Activated T-helper 1 cell treated with anti-CD3 and anti-CD28 coated beads, Interleukin-2, amount 50 U/mL, for 16 hours (primary cell): Measurements from ENCODE around the gene CUBN.

Experiments
- DNase-seq, 2 donors: peaks; one replicate each; pipeline ENCODE4 v3.0.0-alpha.2; 2020; ENCODE audit warnings: low read depth in 1 of 2, low spot score in 1 of 2

CUBN gene

DNA sequence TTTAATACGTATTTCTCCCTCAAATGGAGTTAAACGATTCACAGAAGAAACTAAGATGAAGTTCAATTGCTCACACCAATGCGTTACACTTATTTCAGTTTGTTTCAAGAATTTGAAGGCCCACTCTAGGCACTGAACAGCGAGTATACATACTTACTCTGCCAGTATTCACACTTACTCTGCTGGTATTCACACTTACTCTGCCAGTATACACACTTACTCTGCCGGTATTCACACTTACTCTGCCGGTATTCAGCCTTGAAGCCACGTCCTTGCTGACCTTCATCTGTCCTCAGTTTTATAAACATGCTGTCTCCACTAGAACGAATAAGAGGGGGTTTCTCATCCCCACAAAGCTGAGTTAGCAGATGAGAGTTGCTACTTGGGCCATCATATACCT, 86.0 kb downstream of the CUBN start:
- no peak for DNase-seq

DNA sequence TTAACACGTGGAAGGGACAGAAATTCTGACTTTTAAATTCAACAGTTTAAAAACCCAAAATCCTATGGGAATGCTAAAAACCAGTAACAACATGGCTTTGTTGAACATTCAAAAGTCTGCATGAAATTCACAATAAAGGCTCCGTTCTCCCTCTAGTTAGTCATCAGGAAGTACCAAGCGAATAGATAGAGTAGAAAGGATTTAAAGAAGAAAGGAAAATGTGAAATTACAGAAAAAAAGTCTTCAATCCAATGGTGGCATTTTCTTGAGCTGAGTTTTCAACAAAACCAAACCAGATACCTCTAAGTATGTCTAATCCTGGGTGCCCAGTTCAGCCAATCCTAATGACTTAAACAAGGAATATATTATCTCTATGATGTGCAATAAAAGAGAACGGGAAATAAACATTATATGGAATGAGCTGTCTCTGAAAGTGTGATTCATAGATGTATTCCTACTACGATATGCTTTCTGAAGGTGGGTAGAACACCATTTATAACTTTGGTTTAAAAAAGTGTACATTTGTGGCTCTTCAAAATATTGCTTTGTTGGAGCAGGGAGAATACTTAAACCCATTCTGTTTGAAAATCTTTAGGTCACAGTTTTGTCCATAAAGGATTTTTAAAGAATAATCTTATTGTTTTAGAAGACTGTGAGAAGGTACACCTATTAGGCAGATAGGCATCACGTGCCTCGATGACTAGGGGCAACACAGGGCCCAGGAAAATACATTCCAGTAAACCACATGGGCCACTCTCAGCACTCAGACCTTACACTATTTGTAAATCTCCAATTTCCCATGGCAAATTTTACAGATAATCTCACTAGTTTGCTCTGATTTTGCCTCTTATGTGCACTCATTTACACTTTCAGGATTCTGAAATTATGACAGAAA, 87.7 kb downstream of the CUBN start:
- DNase-seq = no peak

DNA sequence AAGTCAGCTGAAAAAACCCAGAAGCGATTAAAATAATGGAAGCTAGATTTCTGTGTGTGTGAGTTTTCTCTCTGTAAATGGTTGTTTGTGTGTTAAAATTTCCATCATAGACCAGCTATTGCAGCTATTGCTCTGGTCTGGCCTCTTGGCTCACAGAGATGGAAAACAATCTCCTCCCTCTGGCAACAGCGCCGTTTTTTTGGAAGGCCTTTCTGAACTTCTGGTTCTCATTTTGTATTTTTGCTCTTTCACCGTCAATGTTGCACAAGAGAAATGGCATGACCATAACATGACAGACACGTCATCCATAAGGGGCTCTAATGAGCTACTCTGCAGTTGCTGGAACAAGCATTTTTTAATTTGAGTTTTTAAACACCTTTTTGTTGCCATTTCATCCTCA, 91.0 kb downstream of the CUBN start:
- DNase-seq = no peak

DNA sequence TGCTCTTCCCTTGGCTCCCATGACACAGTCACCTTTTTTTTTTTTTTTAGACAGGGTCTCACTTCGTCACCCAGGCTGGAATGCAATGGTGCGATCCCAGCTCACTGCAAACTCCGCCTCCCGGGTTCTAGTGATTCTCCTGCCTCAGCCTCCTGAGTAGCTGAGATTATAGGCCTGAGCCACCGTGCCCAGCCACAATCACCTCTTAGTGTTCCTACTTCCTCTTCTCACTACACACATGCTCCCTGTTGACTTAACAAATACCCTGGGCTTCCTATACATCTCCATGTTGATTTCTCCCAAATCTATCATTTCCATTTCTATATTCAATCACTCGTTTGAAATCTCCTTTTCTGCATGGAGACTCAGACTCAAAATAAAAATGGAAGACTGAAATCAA, 91.7 kb downstream of the CUBN start:
- DNase-seq = no peak

DNA sequence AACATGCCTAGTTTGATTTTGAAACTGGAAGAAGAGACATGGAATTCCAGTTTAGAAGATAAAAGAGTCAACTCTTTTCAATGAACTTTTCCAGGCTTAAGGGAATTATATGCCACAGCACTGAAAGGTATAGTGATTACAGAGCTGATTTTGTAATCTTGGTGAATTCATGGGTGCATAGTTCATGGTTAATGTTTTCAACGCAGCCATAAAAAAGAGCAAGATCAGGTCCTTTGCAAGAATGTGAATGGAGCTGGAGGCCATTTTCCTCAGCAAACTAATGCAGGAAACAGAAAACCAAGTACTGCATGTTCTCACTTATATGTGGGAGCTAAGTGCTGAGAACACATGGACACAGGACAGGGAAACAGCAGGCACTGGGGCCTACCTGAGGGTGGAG, 94.2 kb downstream of the CUBN start:
- no peak for DNase-seq

DNA sequence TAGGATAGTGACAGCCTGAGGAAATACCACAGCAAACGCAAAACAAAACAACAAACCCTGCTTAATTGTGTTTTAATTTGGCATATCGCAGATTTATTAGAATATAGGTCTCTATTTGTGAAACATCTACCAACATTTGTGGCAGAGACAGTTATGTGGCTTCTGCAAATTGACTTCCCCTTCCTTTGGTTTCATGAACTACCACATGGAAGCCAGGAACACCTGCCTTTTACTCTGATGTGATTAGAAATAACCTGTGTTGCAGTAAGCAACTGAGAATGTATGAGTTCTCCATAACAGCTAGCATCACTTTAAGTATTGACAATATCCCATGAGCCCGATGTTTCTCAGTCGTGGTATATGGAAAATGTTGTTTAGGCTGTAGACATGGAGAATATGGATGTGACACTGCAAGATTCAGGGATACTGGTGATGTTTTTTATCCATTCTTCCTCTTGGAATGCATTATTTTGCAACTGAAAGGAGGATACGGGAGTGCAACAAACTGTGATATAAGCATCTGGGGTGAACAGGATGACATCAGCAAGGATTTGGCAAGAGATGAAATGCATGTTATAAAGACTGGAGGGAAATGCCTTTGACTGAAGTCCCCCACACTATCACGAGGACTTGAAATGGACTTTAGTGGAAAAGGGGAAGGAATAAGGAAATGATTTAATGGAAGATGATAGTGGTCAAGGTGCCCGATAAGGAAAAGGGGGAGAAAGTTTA, 95.9 kb downstream of the CUBN start:
- DNase-seq = no peak

DNA sequence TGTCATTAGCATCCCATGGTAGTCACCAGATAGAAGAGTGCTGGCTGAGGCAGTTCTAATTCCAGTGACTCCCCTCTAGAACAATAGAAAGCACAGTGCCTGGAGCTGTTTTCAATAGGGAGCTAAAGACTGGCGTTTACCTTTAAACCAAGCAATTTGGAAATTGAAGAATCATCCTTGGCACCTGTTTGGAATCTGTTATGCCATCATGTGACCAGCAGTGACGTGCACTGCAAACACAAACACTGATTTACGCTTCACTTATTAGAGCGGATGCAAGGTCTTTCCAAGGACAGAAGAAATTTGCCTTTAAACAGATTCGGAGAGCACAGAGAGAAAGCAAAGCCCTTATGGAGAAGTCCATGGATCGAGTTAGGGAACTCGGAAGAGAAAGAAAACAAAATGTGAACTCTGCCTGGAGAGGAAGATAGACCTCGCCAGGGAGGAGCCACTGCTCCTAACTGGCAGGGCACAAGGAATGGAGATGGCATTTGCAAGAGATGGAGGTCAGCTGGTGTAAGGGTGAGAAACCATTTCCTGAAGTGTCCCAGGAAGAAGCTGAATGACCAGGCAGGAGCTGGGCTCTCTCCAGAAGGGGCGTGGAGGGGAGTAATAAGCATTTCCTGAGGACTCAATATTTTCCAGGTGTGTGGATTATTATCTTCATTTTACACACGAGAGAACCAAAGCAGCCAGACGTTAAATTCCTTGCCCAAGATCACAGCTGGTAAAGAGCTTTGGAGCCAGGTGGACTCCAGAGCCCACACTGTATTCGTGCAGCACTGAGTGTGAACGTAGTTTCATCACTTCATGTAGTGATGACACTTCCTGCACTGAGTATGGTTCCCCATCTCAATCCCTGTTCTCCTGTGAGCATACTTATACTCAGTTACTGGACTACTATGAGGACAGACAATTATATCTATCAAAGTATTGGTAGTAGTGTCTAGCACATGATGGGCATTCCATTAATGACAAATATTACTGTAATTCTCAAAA, 97.7 kb downstream of the CUBN start:
- DNase-seq = no peak

DNA sequence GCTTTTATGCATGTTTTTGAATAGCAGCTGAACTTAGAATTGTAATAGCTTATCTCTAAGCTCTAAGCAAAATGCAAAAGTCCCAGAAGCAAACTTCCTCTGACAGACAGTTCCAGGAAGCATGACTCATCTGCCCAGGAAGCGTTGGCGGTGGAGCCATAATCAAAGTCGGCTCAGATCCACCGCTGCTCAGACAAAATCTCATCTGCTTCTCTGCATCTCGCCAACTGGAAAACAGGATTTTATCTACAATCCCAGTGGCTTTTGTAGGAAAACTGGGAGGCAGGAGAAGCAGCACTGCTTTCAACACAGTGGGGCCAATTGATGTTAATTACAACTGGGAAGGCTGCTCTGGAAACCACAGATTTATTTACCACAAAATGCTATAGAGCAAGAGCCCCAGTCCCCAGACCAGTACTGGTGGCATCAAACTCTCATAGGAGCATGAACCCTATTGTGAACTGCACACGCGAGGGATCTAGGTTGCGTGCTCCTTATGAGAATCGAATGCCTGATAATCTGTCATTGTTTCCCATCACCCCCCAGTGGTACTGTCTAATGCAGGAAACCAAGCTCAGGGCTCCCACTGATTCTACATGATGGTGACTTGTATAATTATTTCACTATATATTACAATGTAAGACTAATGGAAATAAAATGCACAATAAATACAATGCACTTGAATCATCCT, 99.9 kb downstream of the CUBN start:
- peak; percentile 44 to 66 for DNase-seq

DNA sequence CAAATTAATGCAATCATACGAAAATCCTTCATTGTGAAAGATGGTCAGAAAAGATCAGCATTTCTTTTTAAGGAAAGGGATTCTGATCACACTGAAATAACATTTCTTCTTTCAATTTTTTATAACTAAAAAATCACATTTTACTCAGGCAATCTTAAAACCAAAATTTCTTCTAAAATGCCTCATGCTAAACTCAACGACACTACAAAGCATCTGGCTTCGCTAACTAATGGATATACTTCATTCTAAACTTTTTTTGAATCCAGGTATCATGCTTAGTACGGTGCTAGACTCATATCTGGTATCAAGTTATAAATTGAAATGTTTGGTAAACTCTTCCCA, 100.4 kb downstream of the CUBN start:
- DNase-seq = no peak

DNA sequence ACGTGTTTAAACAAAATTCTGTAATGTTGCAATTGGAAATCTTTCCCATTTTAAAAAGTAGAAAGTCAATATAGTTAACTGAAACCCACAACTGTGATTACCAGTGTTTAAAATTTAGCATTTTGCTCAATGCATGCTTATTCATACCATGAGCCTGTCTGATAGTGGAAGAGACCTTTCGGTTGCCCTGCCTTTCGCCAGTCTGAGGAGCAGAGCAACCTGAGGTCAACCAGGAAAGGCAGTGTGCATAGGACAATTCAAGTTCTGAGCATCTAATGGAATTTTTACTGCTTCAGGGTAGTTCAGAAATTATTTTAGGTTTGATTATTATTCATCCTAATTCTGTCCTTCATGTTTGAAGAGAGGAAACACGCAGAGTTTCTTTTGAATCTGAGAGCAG, 100.8 kb downstream of the CUBN start:
- DNase-seq = no peak

DNA sequence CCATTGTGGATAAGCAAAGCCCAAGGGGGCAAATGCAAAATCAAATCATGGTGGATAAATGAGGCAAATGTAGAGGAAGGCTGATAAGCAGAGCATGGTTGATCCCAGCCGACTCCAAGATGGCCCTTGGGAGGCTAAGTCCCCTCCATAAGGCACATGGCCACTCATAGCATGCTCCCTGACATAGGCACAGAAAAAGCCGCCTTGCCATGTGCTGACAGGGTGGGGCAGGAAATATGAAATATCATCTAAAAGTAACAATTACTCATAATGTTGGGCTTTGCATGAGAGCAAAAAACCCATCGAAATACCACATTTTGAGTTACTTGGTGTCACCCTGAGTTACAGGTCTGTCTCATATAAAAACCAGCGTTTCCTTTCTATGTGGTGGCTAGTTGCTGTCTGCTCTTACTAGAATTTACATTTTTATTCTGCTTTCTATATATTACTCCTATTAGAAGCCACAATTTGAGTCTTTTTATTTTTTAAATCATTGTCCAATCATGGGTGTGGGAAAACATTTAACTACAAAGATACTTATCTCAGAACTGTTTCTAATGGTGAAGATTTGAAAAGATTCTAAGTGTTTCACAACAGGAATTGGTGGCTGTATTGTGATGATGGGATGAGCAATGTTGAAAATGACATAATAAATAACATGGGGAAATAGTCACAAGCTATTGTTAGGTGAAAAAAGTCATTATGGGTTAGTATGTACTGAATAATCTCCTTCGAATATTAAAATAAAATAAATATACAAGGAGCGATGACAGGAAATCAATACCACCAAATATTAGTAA, 102.7 kb downstream of the CUBN start:
- peak; percentile 13 to 40 for DNase-seq

DNA sequence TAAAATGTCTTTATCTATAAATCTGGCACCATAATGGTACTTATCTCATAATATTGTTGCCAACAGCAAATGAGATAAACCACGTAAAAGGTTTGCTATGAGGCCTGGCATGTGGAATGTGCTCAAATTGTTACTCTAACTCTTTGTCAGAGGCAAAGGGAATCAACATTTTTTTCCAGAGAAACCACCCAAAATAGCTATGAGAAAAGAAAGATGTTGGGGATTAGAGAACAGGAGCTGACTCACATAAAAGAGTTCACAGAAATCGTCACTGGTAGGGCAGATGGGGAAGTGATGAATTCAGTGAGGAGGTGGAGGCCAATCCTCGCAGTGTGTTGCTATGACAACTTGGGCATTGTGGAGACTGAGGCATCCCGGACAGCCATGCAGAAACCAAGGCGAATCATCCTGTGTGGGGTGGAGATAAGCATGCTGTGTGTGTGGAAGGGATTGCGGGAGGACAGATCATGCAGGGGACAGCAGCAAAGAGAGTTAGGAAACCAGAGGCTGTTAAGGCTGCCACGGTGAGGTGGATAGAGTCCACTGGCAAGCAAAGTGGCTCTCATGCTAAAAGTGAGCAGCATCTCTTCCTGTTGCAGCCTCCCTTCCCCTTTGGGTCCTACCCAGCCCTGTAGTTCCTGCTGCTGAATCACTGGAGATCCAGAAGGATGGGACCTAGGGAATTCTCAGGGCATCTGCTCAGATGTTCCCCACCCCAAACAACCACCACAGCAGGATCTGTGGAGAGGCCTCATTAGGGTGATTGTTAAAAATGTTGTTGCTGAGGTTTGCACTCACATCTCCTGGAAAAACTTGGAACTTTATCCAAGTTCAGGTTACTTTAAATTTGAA, 103.9 kb downstream of the CUBN start:
- peak in 1 of 2 donors; percentile 40 for DNase-seq

DNA sequence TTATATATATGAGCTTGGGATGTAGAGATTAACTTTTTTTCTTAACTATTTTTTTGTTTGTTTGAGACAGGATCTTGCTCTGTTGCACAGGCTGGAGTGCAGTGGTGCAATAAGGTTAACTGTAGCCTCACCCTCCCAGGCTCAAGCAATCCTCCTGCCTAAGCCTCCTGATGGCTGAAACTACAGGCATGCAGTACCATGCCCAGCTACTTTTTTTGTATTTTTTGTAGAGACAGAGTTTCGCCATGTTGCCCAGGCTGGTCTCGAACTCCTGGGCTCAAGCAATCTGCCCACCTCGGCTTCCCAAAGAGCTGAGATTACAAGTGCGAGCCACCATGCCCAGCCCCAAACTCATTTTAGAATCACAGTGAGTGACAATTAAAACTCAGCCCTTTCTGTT, 105.2 kb downstream of the CUBN start:
- no peak for DNase-seq

DNA sequence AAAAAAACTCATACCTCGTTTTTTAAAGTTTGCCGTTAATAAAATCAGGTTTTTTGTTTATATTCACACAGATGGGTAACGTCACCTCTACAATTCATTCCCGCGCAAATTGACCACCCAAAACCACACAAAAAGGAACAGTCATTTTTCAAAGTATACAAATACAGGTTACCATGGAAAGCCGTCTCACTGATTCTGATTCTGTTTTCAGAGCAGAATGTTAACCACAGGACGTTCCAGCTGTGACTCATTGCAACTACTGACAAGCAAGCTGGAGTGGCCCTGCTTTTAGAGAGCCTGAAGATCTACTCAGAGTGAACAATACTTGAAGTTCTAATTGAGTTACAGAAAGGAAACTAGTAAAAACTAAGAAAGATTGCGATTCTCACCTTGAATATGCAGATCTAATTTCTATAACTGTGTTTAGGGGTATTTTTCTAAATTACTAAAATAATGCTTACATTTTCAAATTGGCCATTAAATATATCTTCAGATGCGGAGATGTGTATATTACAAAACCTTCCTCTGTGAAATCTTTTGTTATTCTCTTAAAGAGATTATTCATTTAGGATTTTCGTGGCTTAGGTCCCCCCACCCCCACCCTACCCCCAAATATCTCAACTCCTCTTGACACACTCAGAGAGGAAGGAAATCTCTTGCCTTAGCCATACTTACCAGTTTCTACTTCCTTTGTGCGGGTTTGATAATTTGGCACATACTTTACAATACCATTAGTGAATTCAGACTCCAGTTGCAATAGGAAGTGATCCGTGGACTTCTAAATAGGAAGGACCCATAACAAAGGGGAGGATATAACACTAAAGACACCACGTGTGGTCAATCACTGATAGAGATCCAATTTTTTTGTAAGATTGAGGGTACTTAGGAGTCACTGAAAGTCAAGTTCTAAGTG, 106.0 kb downstream of the CUBN start:
- peak; percentile 13 to 60 for DNase-seq

DNA sequence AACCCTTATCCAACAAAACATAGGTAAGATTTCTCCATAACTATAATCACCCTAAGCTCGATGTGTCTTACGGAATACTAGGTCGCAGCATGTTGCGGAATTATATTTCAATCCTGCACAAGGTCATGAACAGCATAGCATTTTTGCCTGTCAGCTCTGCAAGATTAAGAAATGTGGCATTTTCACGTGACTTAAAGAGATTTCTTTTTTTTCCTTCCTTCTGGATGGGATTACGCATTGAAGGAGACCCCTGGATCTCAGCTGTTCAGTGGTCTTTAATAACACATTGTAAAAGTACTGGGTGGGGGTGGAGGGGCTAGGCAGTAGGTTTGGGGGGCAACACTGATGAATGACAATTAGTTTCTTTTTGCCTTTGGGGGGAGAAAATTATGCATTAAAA, 106.7 kb downstream of the CUBN start:
- DNase-seq = no peak

DNA sequence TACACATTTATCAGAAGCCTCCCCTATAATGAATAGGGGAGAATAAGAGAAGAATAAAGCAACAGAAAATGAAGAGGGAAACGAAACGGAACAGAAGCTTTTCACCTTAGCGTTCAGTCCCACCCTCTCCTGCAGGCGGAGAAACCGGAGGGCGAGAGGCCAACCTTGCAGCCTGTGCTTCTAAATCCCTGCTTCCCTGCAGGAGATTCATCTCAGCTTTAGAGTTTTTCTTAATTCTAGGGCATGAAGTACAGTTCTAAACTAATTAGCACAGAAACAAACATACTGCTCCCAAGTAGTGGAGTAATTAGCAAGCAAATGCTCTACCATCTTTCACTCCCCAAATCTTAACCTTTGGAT, 107.2 kb downstream of the CUBN start:
- DNase-seq = no peak

DNA sequence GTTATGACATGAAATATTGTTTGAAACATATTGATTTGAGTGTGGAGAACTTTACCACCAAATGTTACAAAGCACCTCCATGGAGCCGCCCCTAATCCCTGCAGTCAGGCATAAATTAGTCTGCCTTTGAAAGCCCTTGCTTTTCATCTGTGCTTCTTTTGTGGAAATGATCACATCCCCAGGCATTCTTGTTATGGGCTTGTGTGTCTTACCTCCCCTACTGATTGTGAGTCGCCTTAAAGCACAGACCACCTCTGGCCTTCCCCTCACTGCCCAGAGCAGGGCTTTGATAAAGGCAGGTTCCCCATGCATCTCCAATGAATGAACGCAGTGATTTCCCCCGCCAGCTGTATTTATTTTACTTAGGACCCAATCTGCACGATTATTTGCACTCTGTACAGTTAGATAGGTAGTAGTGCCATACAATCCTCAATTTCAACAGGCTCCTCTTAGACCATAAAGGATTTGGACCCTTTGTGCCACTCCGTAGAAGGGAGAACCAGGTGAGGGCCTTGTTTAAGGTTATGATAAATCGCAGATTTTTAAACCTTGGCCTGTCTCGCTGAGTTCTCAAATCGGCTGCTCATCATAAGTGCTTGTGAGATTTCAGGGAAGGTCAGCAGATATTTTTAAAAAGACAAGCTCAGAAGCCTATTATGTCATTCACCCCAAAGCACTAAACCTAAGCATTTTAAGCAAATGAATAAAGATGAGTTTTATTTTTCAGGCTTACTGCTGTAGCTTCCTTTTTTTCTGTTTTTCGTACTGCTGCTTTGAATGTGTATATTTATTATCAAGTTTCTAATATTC, 107.8 kb downstream of the CUBN start:
- DNase-seq = no peak
